HepG2 (cell line): ENCODE data around the gene FAM193A. TPM values are rescaled to one million over a fixed set of nuclear protein-coding genes. Genes with fewer than 3 reads are reported as not detected.

Experiments
- ADNP ChIP-seq: sonication (generic); formaldehyde crosslinking; IDR thresholded peaks from 2 replicates; pipeline ENCODE4 v1.4.0; 2020; ENCODE audit warnings: missing genetic modification reagents
- ARID3A ChIP-seq: IDR thresholded peaks from 2 replicates; pipeline ENCODE4 v1.6.1; 2012; ENCODE audit warnings: low read depth, low read length, improper control_type of control experiment
- GMEB1 ChIP-seq: sonication (generic); formaldehyde crosslinking; IDR thresholded peaks from 2 replicates; pipeline ENCODE4 v1.5.1; 2020; ENCODE audit warnings: missing genetic modification reagents, mild to moderate bottlenecking, borderline replicate concordance
- HMGXB4 ChIP-seq, 2 experiments: sonication (generic) in 1 of 2; formaldehyde crosslinking in 1 of 2; IDR thresholded peaks; 2 replicates each; pipeline versions ENCODE4 v1.4.0 to v1.6.1; 2018 to 2020; ENCODE audit warnings: missing genetic modification reagents in 2 of 2, borderline replicate concordance in 1 of 2, low read depth in 1 of 2, mild to moderate bottlenecking in 1 of 2, missing biosample characterization in 1 of 2
- KAT7 ChIP-seq: IDR thresholded peaks from 2 replicates; pipeline ENCODE4 v1.6.1; 2018; ENCODE audit warnings: borderline replicate concordance, missing compliant biosample characterization
- NR2F6 ChIP-seq, 2 experiments: IDR thresholded peaks; 2 replicates each; pipeline ENCODE4 v1.6.1; 2016; ENCODE audit warnings: antibody characterized with exemption in 1 of 2, mild to moderate bottlenecking in 1 of 2
- PAWR ChIP-seq: sonication (generic); formaldehyde crosslinking; IDR thresholded peaks from 2 replicates; pipeline ENCODE4 v1.4.0; 2020; ENCODE audit warnings: missing genetic modification reagents, mild to moderate bottlenecking, borderline replicate concordance
- SMC3 ChIP-seq: IDR thresholded peaks from 2 replicates; pipeline ENCODE4 v1.6.1; 2011; ENCODE audit warnings: low read length, improper control_type of control experiment
- ZBTB44 ChIP-seq: sonication (generic); formaldehyde crosslinking; IDR thresholded peaks from 2 replicates; pipeline ENCODE4 v1.4.0; 2020; ENCODE audit warnings: missing genetic modification reagents
- ZNF407 ChIP-seq: sonication (generic); formaldehyde crosslinking; IDR thresholded peaks from one replicate; pipeline ENCODE4 v1.5.1; 2020; ENCODE audit warnings: mild to moderate bottlenecking, missing genetic modification reagents; ENCODE audit errors: not compliant biosample characterization
- polyA plus RNA-seq, 8 experiments: library from polyadenylated mRNA; depleted of rRNA in 3 of 8; stranded (reverse) in 7 of 8; unstranded in 1 of 8; fragments of >200 nt; fragmentation: Illumina TruSeq in 4 of 8; extraction: Trizol in 4 of 8; gene quantifications; 2 replicates each; pipeline versions ENCODE4 v1.2.1 to v1.2.3, GENCODE V29; 2011 to 2016; ENCODE audit warnings: low read depth in 4 of 8, missing spikeins in 1 of 8, mixed read lengths in 1 of 8; ENCODE audit not compliant: insufficient read depth in 1 of 8
- total RNA-seq, 5 experiments: library from RNA; depleted of rRNA; stranded (reverse); fragments of >200 nt; fragmentation: Illumina TruSeq; extraction: Trizol; gene quantifications; 2 replicates each; pipeline ENCODE4 v1.2.3, GENCODE V29; 2016; ENCODE audit warnings: low read depth in 1 of 5

The FAM193A gene
- total and polyA plus RNA-seq, 2 of the 13 experiments (the other 11 are each of a cell fraction or from before 2014, with no cell fraction given): 5.7 to 8.7 TPM

GRCh38 chr4:2535376-2536192 lies 863 bp upstream of the FAM193A start (continued):
- TF ChIP-seq ZNF407 (CRISPR knock-in tag) (peak; percentile 65), GMEB1 (CRISPR knock-in tag) (no peak), NR2F6 (IDR thresholded peaks at IDR 0.05) (no peak), NR2F6 (CRISPR knock-in tag; IDR thresholded peaks at IDR 0.05) (no peak), KAT7 (0 out of 2 replicates have a peak, but pooled peaks have one; percentile 48), HMGXB4 (CRISPR knock-in tag; IDR thresholded peaks at IDR 0.05; ENCODE audit: borderline replicate concordance in 1 of 2, low read depth in 1 of 2) (peak; percentile 13 to 42; a peak in 2 of 4 replicates), SMC3 (no peak), PAWR (CRISPR knock-in tag) (no peak), ADNP (CRISPR knock-in tag) (no peak), ARID3A (no peak), ZBTB44 (CRISPR knock-in tag) (no peak)
